Right lobe of liver (tissue), 4 donors: ENCODE measurements around the gene FRK.

Experiments
- CTCF ChIP-seq, 4 donors: fragments of 200-600 bp in 3 of 4; fragments of 450-650 bp in 1 of 4; IDR thresholded peaks; one replicate each; pipeline versions ENCODE4 v1.5.1 to v1.8.0; 2016 to 2022; ENCODE audit warnings: antibody characterized with exemption in 4 of 4, mild to moderate bottlenecking in 2 of 4
- POLR2A ChIP-seq: fragments of 450-650 bp; IDR thresholded peaks from one replicate; pipeline ENCODE4 v1.6.1; 2017; ENCODE audit warnings: antibody characterized with exemption, mild to moderate bottlenecking
- donor health status: DM: no; HTN: no; CAD: no.
- donor health status: DM: no; HTN: no; CAD: no.
- donor health status: DM: no; HTN: yes; CAD: no.

GRCh38 chr6:115909923-115910546 is 150.7 kb downstream of the FRK start:
- no peak for TF ChIP-seq CTCF (IDR thresholded peaks at IDR 0.05)
- TF ChIP-seq POLR2A: no peak
